ENCODE data around the gene MNX1. TPM values are rescaled to one million over a fixed set of nuclear protein-coding genes. Genes with fewer than 3 reads are reported as not detected.

The MNX1 gene
- total RNA-seq = not detected

DNA sequence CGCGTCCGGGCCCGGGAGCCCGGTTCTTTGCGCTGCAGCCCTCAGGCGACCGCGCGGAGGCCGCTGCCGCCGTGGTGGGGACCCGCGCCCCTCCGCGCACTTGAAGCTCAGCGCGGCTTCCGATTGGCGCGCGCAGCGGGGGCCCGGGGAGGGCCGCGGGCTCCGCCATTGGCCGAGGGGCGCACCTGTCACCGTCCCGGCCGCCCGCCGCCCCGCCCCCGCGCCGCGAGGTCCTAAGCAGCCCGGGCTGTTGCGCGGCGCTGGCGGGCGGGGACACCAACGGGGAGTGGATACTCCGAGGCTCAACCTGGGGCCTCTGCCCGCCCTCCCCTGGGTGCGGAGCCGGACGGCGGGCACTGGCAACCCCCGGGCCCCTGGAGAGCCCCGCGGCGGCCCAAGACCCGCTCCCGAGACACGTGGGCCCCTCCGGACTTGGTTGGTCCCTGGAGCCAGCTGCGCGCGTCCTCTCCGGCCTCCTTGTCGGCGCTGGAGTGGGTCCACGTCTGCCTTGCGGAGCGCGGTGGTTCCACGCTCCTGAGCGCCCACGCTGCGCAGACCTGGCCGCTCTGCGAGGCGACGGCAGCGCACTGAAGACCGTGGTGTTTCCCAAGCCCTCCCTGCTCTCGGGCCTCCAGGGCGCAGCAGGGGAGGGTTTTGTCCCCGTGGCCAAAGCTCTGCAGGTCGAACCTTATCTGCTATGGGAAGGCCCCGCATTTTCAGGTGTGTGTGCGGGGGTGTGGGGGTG, at the start of gene MNX1:
TSS of gene MNX1 (minus strand) at position 76 of the 745 bp plus-strand sequence. CDS start 313 bp downstream, outside the sequence.
- H3K27ac ChIP-seq = no peak within 1 kb of the TSS
- no peaks in the 10 kb centered on the region for H3K36me3 ChIP-seq
- DNase-seq (ENCODE audit: low spot score) = no peak
- H3K4me3 ChIP-seq = peak within 1 kb of the TSS; percentile 30 to 45
- H3K4me1 ChIP-seq = peaks cover 0 to 12% of the 10 kb centered on the region in 2 donors
- TF ChIP-seq, protein P1, sequence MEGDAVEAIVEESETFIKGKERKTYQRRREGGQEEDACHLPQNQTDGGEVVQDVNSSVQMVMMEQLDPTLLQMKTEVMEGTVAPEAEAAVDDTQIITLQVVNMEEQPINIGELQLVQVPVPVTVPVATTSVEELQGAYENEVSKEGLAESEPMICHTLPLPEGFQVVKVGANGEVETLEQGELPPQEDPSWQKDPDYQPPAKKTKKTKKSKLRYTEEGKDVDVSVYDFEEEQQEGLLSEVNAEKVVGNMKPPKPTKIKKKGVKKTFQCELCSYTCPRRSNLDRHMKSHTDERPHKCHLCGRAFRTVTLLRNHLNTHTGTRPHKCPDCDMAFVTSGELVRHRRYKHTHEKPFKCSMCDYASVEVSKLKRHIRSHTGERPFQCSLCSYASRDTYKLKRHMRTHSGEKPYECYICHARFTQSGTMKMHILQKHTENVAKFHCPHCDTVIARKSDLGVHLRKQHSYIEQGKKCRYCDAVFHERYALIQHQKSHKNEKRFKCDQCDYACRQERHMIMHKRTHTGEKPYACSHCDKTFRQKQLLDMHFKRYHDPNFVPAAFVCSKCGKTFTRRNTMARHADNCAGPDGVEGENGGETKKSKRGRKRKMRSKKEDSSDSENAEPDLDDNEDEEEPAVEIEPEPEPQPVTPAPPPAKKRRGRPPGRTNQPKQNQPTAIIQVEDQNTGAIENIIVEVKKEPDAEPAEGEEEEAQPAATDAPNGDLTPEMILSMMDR (IDR thresholded peaks at IDR 0.05) = no peak
- peaks cover 8 to 56% of the 10 kb centered on the region in 2 donors for H3K27me3 ChIP-seq
- no peaks in the 10 kb centered on the region for H3K9me3 ChIP-seq

DNA sequence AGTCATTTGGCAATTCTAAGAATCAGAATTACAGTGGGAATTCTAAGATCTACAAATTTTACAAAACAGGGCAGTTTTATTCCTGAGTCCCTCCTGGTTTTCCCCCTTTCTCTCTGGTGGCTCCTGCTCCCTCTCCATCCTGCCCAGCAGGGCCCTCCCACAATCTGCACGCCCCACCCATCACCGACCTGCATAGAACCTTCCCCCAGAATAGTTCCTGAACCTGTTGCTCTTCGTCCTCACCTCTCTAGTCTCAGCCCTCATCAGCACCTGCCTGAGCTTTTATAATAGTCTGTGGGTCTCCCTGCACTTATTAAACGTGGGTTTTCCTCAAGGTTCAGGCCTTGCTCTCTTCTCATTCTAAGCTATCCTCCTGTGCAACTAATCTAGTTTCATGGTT, 49.1 kb upstream of the MNX1 start:
- TF ChIP-seq, protein P1 (IDR thresholded peaks at IDR 0.05) = no peak
- H3K27me3 ChIP-seq = no peaks in the 10 kb centered on the region
- no peak overlapping the region for H3K27ac ChIP-seq
- no peak for DNase-seq (ENCODE audit: low spot score)
- no peaks in the 10 kb centered on the region for H3K36me3 ChIP-seq
- H3K4me3 ChIP-seq = no peak overlapping the region
- H3K9me3 ChIP-seq = peaks cover 0 to 20% of the 10 kb centered on the region in 2 donors
- no peaks in the 10 kb centered on the region for H3K4me1 ChIP-seq

DNA sequence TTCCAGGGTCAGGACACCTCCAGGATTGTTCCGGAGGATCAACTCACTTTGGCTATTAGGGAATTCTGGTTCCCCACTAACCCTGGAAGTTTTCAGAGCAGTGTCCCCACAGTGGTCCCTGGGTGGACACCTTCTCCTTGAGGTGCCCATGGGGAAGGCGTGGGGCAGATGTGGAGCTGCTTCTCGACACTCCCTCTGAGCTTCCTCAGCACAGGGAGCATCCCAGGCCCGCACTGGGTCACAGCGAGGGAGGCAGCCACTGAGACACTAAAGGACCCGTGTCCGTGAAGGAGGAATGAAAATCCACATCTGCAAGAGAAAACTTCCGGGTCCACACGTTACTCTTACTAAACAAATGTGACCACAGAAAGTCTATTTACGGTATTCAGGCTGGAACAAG, 48.2 kb upstream of the MNX1 start:
- H3K27ac ChIP-seq = no peak overlapping the region
- no peak overlapping the region for H3K4me3 ChIP-seq
- TF ChIP-seq, protein P1 (IDR thresholded peaks at IDR 0.05) = no peak
- no peaks in the 10 kb centered on the region for H3K36me3 ChIP-seq
- H3K4me1 ChIP-seq = no peaks in the 10 kb centered on the region
- peaks cover 0 to 20% of the 10 kb centered on the region in 2 donors for H3K9me3 ChIP-seq
- no peak for DNase-seq (ENCODE audit: low spot score)
- no peaks in the 10 kb centered on the region for H3K27me3 ChIP-seq

DNA sequence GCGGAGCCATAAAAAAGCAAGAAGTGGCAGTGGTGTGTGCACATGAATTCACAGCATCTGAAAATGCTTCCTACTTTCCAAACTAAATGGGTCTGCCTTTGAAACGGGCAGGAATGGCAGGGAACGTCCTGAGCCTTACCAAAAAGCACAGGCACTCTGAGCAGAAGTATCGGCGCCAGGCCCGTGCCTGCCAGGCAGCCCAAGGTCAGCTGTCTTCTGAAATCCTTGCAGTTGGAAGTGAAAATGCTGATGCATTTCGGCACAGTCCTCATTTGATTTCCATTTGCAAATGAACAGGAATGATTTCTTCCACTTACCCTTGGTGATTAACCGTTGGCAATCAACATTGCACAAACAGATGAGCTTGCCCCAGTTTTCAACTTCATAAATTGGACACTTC, 47.6 kb upstream of the MNX1 start:
- Histone ChIP-seq H3K27ac (no peak overlapping the region), H3K36me3 (no peaks in the 10 kb centered on the region), H3K27me3 (no peaks in the 10 kb centered on the region), H3K9me3 (peaks cover 0 to 18% of the 10 kb centered on the region in 2 donors), H3K4me1 (no peaks in the 10 kb centered on the region), H3K4me3 (no peak overlapping the region)
- no peak for DNase-seq (ENCODE audit: low spot score)
- TF ChIP-seq, protein P1 (IDR thresholded peaks at IDR 0.05) = no peak

DNA sequence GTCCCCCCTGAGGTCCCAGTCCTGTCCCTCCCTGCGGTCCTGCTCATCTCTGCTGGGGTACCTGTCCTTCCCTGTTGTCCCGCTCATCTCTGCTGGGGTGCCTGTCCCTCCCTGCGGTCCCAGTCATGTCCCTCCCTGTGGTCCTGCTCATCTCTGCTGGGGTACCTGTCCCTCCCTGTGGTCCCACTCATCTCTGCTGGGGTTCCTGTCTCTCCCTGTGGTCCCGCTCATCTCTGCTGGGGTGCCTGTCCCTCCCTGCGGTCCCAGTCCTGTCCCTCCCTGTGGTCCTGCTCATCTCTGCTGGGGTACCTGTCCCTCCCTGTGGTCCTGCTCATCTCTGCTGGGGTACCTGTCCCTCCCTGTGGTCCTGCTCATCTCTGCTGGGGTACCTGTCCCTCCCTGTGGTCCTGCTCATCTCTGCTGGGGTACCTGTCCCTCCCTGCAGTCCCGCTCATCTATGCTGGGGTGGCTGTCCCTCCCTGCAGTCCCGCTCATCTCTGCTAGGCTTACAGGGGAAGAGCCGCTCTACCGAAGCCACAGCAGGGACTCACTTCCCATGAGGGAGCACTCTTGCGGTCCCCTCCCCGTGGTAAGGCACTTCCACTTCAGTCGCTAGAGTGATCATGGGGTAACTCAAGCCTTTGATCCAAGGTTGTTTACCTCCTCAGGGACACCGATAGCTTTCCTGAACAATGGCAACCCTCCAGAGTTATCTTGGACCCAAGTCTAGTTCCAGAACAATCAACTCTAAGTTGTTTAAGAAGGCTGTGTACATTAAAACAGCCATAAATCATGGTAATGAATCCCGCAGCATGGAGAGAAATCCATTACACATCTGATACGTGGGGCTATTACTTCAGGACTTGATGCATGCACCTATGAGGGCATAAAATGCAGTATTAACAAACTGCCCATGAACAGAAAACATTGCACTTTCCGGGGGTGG, 46.8 kb upstream of the MNX1 start:
- H3K4me1 ChIP-seq = no peaks in the 10 kb centered on the region
- DNase-seq (ENCODE audit: low spot score) = no peak
- H3K4me3 ChIP-seq = no peak overlapping the region
- no peaks in the 10 kb centered on the region for H3K27me3 ChIP-seq
- TF ChIP-seq, protein P1 (IDR thresholded peaks at IDR 0.05) = no peak
- no peak overlapping the region for H3K27ac ChIP-seq
- peaks cover 0 to 16% of the 10 kb centered on the region in 2 donors for H3K9me3 ChIP-seq
- H3K36me3 ChIP-seq = no peaks in the 10 kb centered on the region
